Thymus (tissue), 11 donors: ENCODE results near the gene TBCCD1. TPM values are rescaled to one million over a fixed set of nuclear protein-coding genes. Genes with fewer than 3 reads are reported as not detected.
"Not testable (repeated sequence)": the region's sequence is repeated elsewhere in the genome, so short reads cannot be mapped to it uniquely, and the experiment has no call there.

ENCODE experiments used
- DNase-seq, 9 donors: peaks; one replicate each; pipeline ENCODE4 v3.0.0-alpha.2; 2013; ENCODE audit warnings: low spot score in 9 of 9, low read depth in 6 of 9, missing footprints in 1 of 9
- H3K27ac ChIP-seq, 2 donors: one replicate each; pipeline ENCODE4 v1.5.1; 2013; ENCODE audit warnings: control low read depth in 1 of 2, low read depth in 1 of 2, low read length in 1 of 2, mild to moderate bottlenecking in 1 of 2, moderate library complexity in 1 of 2
- H3K27me3 ChIP-seq, 2 donors: one replicate each; pipeline ENCODE4 v1.5.1; 2013; ENCODE audit warnings: low read length in 1 of 2; ENCODE audit not compliant: control insufficient read depth in 2 of 2, insufficient read depth in 1 of 2
- H3K36me3 ChIP-seq, 2 donors: one replicate each; pipeline ENCODE4 v1.5.1; 2013; ENCODE audit warnings: low read length in 1 of 2, mild to moderate bottlenecking in 1 of 2, moderate library complexity in 1 of 2; ENCODE audit not compliant: control insufficient read depth in 2 of 2, insufficient read depth in 2 of 2
- H3K4me1 ChIP-seq, 2 donors: one replicate each; pipeline ENCODE4 v1.5.1; 2013; ENCODE audit warnings: low read length in 2 of 2; ENCODE audit not compliant: control insufficient read depth in 2 of 2, insufficient read depth in 2 of 2
- H3K4me3 ChIP-seq, 2 donors: one replicate each; pipeline ENCODE4 v1.5.1; 2013; ENCODE audit warnings: low read length in 2 of 2, control low read depth in 1 of 2, mild to moderate bottlenecking in 1 of 2
- H3K9me3 ChIP-seq, 2 donors: one replicate each; pipeline ENCODE4 v1.5.1; 2013; ENCODE audit warnings: low read length in 1 of 2, mild to moderate bottlenecking in 1 of 2; ENCODE audit not compliant: control insufficient read depth in 2 of 2, insufficient read depth in 1 of 2
- WGBS: extraction: QIAGEN DNeasy Blood & Tissue Kit; methylation state at CpG from one replicate; pipeline ENCODE4 v1.1.7; 2013; 5-methylcytosine and 5-hydroxymethylcytosine counted together
- polyA plus RNA-seq: library from polyadenylated mRNA; stranded (reverse); fragments of 200-250 nt; gene quantifications from one replicate; pipeline ENCODE4 v1.2.3, GENCODE V29; 2013
- total RNA-seq: library from RNA; stranded (reverse); fragments of 120-200 nt; gene quantifications from one replicate; pipeline ENCODE4 v1.2.4, GENCODE V29; 2013
- donor health status: healthy.

Gene TBCCD1
- total and polyA plus RNA-seq, 2 donors, result 7.3 to 14.2 TPM

GRCh38 chr3:186570096-186570940 is 3.2 kb upstream of the TBCCD1 start, which contains the start of gene DNAJB11:
Gene DNAJB11, plus strand, starts transcription at chr3:186570720. Its CDS starts 178 bp downstream, at chr3:186570898.
- Histone ChIP-seq H3K4me3 (peak within 1 kb of the TSS; percentile 76 to 90), H3K4me1 (peaks cover 19 to 28% of the 10 kb centered on the region in 2 donors), H3K27ac (peak within 1 kb of the TSS; percentile 85 to 88), H3K36me3 (peaks cover 2 to 18% of the 10 kb centered on the region in 2 donors), H3K27me3 (no peaks in the 10 kb centered on the region), H3K9me3 (no peaks in the 10 kb centered on the region)
- DNase-seq, result peak; percentile 94 to 100 (median 99)
- under 1% methylated on average over 59 of the region's 59 CpGs for WGBS

DNA sequence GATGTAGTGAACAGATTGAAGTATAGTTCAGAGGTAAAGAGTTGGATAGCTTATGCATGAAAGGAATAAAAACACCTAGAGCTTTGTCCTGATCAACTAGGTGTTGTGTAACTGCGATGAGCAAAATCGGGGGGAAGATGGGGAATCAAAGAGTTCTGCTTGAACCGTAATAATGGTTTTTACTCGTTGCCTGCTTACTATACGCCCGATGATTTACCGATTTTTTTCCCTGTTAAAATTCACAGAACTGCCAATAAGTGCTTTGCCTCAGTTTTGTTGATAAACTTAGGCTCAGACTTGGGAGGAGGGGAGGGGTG is 2.6 kb upstream of the TBCCD1 start:
- no peak for DNase-seq
- Histone ChIP-seq H3K9me3 (no peaks in the 10 kb centered on the region), H3K4me1 (peaks cover 19 to 28% of the 10 kb centered on the region in 2 donors), H3K27ac (peak overlapping the region; percentile 48 to 85), H3K27me3 (no peaks in the 10 kb centered on the region), H3K36me3 (peaks cover 0 to 16% of the 10 kb centered on the region in 2 donors), H3K4me3 (peak overlapping the region; percentile 50 to 62)
- 8% methylated on average over 7 of the region's 7 CpGs for WGBS

- Histone ChIP-seq H3K4me1 (peaks cover 19 to 28% of the 10 kb centered on the region in 2 donors), H3K4me3 (peak overlapping the region; percentile 50 to 62), H3K36me3 (peaks cover 0 to 13% of the 10 kb centered on the region in 2 donors), H3K27ac (peak overlapping the region in 1 of 2 donors; percentile 85)
- H3K9me3 ChIP-seq, H3K27me3 ChIP-seq, DNase-seq: not testable (repeated sequence)
- 97% methylated on average over 11 of the region's 11 CpGs for WGBS
These were observed 2.2 kb upstream of the TBCCD1 start for GRCh38 chr3:186569361-186569760.

DNA sequence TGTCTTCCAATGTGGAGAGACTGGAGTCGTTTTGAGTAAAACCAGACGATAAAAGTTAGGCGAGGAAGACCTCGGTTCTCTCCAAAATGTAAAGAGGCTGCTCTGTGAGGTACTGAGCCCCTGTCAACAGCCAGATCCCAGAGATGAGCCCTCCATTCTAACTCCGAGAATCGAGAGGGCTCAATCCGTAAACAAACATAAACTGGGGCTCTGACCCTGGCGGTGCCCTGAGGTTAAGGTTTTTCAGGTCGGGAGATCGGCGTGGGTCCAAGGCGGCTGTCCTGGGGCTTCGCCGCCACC is 417 bp downstream of the TBCCD1 start:
- Histone ChIP-seq H3K4me1 (peaks cover 19 to 28% of the 10 kb centered on the region in 2 donors), H3K36me3 (peaks cover 0 to 8% of the 10 kb centered on the region in 2 donors), H3K27ac (peak overlapping the region; percentile 85 to 96), H3K27me3 (no peaks in the 10 kb centered on the region), H3K9me3 (no peaks in the 10 kb centered on the region), H3K4me3 (peak overlapping the region; percentile 93 to 97)
- peak in 1 of 9 donors; percentile 22 for DNase-seq
- 0% methylated on average over 14 of the region's 14 CpGs for WGBS

GRCh38 chr3:186564586-186564985 is 2.6 kb downstream of the TBCCD1 start:
- H3K4me3 ChIP-seq, result no peak overlapping the region
- no peaks in the 10 kb centered on the region for H3K9me3 ChIP-seq
- no peak for DNase-seq
- peaks cover 0 to 8% of the 10 kb centered on the region in 2 donors for H3K36me3 ChIP-seq
- H3K27ac ChIP-seq, result no peak overlapping the region
- H3K4me1 ChIP-seq, result peaks cover 12 to 19% of the 10 kb centered on the region in 2 donors
- H3K27me3 ChIP-seq, result no peaks in the 10 kb centered on the region

- Histone ChIP-seq H3K9me3 (no peaks in the 10 kb centered on the region), H3K36me3 (peaks cover 30 to 57% of the 10 kb centered on the region in 2 donors)
- 94% methylated on average over 5 of the region's 5 CpGs for WGBS
These were observed 14.6 kb downstream of the TBCCD1 start for GRCh38 chr3:186552408-186553031.

DNA sequence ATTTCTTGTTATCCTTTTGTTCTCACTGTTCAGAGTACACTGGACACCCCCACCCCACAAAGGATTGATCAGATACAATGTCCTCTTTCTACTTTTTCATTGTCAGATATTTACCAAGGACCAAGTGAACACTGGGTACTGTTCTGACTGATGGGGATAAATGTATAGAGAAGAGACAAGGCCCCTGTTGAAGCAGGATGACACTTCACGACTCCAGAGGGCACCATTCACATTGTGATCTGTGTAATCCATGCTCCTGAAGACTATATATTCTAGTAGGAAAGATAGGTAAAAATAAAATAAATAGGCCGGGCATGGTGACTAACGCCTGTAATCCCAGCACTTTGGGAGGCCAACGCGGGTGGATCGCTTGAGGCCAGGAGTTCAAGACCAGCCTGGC is 15.8 kb downstream of the TBCCD1 start:
- H3K27ac ChIP-seq, result no peak overlapping the region
- H3K4me3 ChIP-seq, result no peak overlapping the region
- WGBS, result 99% methylated on average over 6 of the region's 6 CpGs
- H3K9me3 ChIP-seq, result no peaks in the 10 kb centered on the region
- DNase-seq, result no peak
- H3K27me3 ChIP-seq, result no peaks in the 10 kb centered on the region
- peaks cover 28 to 46% of the 10 kb centered on the region in 2 donors for H3K36me3 ChIP-seq
- H3K4me1 ChIP-seq, result peaks cover 0 to 6% of the 10 kb centered on the region in 2 donors

More at GRCh38 chr3:186552408-186553031, 14.6 kb downstream of the TBCCD1 start:
- Histone ChIP-seq H3K4me1 (peaks cover 0 to 6% of the 10 kb centered on the region in 2 donors), H3K27me3 (no peaks in the 10 kb centered on the region), H3K4me3 (no peak overlapping the region), H3K27ac (no peak overlapping the region)
- no peak for DNase-seq

GRCh38 chr3:186549497-186549896 is 17.6 kb downstream of the TBCCD1 start:
- Histone ChIP-seq H3K4me3 (no peak overlapping the region), H3K27ac (no peak overlapping the region), H3K36me3 (peaks cover 20 to 33% of the 10 kb centered on the region in 2 donors), H3K27me3 (no peaks in the 10 kb centered on the region), H3K9me3 (no peaks in the 10 kb centered on the region), H3K4me1 (peaks cover 0 to 6% of the 10 kb centered on the region in 2 donors)
- 88% methylated on average over 3 of the region's 3 CpGs for WGBS
- no peak for DNase-seq

DNA sequence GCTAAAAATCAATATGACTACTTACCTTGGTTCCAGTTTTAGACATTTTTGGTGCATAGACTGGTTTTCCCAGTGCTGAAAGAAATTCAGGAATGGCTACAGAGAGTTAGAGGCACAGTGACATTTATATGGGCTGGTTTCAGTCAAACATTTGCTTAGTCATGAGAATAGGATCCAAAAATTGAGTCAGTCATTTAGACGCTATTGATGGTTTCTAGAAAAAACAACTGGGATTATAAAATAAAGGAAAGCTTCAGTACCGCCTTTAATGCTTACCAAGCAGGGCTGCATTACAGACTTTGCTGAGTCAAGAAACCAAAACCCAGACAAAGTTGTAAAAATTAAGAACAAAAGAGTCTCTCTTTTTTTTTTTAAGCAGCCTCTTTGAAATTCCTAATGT is 22.9 kb downstream of the TBCCD1 start, which contains the start of gene CRYGS:
Gene CRYGS (minus strand): TSS at position 100 of the 400 bp plus-strand sequence. CDS start 54 bp downstream, at position 46.
- Histone ChIP-seq H3K27ac (no peak within 1 kb of the TSS), H3K9me3 (no peaks in the 10 kb centered on the region), H3K4me1 (peaks cover 0 to 8% of the 10 kb centered on the region in 2 donors), H3K36me3 (peaks cover 2 to 10% of the 10 kb centered on the region in 2 donors), H3K27me3 (no peaks in the 10 kb centered on the region), H3K4me3 (no peak within 1 kb of the TSS)
- 99% methylated on average over 2 of the region's 2 CpGs for WGBS
- DNase-seq, result no peak
